Stomach (tissue), 4 donors: ENCODE results near the gene MYO10.

Source experiments
- POLR2A ChIP-seq, 4 donors: fragments of 450-650 bp; IDR thresholded peaks; one replicate each; pipeline ENCODE4 v1.6.1; 2016; ENCODE audit warnings: antibody characterized with exemption in 4 of 4, control low read depth in 2 of 4, mild to moderate bottlenecking in 1 of 4, moderate library complexity in 1 of 4
- POLR2AphosphoS5 ChIP-seq, 3 donors: sonication (generic); formaldehyde crosslinking; IDR thresholded peaks; one replicate each; pipeline ENCODE4 v1.6.1; 2016; ENCODE audit warnings: antibody characterized with exemption in 3 of 3
- TF ChIP-seq, protein P1 (sequence below), 7 experiments: fragments of 450-650 bp in 4 of 7; fragments of 200-600 bp in 3 of 7; sonication (generic) in 3 of 7; IDR thresholded peaks; one replicate each; pipeline ENCODE4 v1.5.1; 2016 to 2019; ENCODE audit warnings: antibody characterized with exemption in 7 of 7, control low read depth in 2 of 7, mild to moderate bottlenecking in 1 of 7

DNA sequence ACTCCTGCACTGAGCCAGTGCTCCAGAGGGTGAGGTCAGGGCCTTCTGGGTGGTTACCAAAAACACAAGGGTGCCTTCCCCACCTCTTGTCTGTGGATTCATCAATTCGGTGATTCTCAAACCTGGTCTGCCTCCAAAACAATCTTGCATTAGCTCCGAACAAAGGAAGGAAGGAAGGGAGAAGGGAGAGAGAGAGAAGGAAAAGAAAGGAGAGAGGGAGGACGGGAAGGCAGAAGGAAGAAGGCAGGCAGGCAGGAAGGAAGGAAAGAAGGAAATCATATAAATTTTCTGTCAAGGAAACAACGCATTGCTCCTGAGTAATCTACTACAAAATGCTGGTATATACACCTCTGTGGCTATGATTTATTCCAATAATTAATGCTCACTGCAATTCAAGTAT is 39.3 kb downstream of the MYO10 start:
- TF ChIP-seq, protein P1, sequence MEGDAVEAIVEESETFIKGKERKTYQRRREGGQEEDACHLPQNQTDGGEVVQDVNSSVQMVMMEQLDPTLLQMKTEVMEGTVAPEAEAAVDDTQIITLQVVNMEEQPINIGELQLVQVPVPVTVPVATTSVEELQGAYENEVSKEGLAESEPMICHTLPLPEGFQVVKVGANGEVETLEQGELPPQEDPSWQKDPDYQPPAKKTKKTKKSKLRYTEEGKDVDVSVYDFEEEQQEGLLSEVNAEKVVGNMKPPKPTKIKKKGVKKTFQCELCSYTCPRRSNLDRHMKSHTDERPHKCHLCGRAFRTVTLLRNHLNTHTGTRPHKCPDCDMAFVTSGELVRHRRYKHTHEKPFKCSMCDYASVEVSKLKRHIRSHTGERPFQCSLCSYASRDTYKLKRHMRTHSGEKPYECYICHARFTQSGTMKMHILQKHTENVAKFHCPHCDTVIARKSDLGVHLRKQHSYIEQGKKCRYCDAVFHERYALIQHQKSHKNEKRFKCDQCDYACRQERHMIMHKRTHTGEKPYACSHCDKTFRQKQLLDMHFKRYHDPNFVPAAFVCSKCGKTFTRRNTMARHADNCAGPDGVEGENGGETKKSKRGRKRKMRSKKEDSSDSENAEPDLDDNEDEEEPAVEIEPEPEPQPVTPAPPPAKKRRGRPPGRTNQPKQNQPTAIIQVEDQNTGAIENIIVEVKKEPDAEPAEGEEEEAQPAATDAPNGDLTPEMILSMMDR (IDR thresholded peaks at IDR 0.05) = no peak
- TF ChIP-seq POLR2A (IDR thresholded peaks at IDR 0.05) (no peak), POLR2AphosphoS5 (IDR thresholded peaks at IDR 0.05) (no peak)
